Gastrocnemius medialis (tissue), 4 donors: ENCODE results near the gene ARSK.

ENCODE experiments used
- CTCF ChIP-seq, 5 experiments: fragments of 450-650 bp in 3 of 5; fragments of 200-600 bp in 2 of 5; sonication (generic) in 2 of 5; IDR thresholded peaks in 4 of 5; conservative IDR thresholded peaks in 1 of 5; 1 replicate in 4 of 5; 2 replicates in 1 of 5; pipeline ENCODE4 v1.5.1; 2016 to 2019; ENCODE audit warnings: antibody characterized with exemption in 5 of 5, mild to moderate bottlenecking in 3 of 5, moderate library complexity in 3 of 5
- POLR2A ChIP-seq, 2 donors: fragments of 450-650 bp; IDR thresholded peaks; one replicate each; pipeline ENCODE4 v1.6.1; 2017; ENCODE audit warnings: antibody characterized with exemption in 2 of 2, mild to moderate bottlenecking in 2 of 2, moderate library complexity in 2 of 2

DNA sequence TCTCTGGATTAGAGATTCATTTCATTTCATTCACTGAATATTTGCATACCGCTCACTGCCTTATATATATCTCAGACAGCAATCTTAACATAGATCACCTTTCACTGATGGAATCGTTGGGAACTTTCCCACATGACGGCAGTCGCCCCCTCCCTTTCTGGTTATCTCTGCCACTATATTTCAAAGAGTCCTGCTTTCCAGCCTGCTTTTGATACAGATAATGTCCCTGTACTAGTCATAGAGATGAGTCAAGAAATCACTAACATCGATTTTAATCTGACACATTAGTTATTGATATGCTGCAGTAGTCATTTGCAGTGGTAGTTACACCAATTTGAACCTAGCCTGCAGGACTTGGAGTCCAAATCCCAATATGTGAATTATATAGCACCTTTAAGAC lies 8.5 kb downstream of the ARSK start:
- TF ChIP-seq CTCF (IDR thresholded peaks at IDR 0.05 in 4 of 5, conservative IDR thresholded peaks at IDR 0.05 in 1 of 5) (no peak), POLR2A (IDR thresholded peaks at IDR 0.05) (no peak)
